Epithelial cell of proximal tubule (primary cell): ENCODE results near the gene DPYSL3. TPM values are rescaled to one million over a fixed set of nuclear protein-coding genes. Genes with fewer than 3 reads are reported as not detected.

Source experiments
- DNase-seq: peaks from one replicate; pipeline ENCODE4 v3.0.0-alpha.2; 2011; ENCODE audit warnings: low read depth
- H3K4me3 ChIP-seq: 2 replicates; pipeline ENCODE4 v1.5.1; 2011; ENCODE audit warnings: low read depth, mild to moderate bottlenecking, low read length
- CTCF ChIP-seq: conservative IDR thresholded peaks from 2 replicates; pipeline ENCODE4 v1.5.1; 2012; ENCODE audit warnings: low read depth, mild to moderate bottlenecking, low read length
- total RNA-seq: library from RNA; depleted of rRNA; stranded (reverse); fragments of >200 nt; gene quantifications from 2 replicates; pipeline ENCODE4 v1.2.3, GENCODE V29; 2015

DPYSL3 gene
- total RNA-seq, 1 donor from 2014 or later: 38.3 TPM

GRCh38 chr5:147415651-147416050 lies 94.2 kb downstream of the DPYSL3 start:
- no peak for TF ChIP-seq CTCF
- no peak for DNase-seq
- no peak overlapping the region for H3K4me3 ChIP-seq

- no peak for TF ChIP-seq CTCF
- H3K4me3 ChIP-seq: no peak overlapping the region
- no peak for DNase-seq
Observed at GRCh38 chr5:147413266-147413665, 96.6 kb downstream of the DPYSL3 start.

GRCh38 chr5:147412561-147412960 lies 97.3 kb downstream of the DPYSL3 start:
- TF ChIP-seq CTCF: no peak
- no peak for DNase-seq
- H3K4me3 ChIP-seq: no peak overlapping the region

GRCh38 chr5:147411359-147412319 lies 98.2 kb downstream of the DPYSL3 start:
- no peak for DNase-seq
- no peak overlapping the region for H3K4me3 ChIP-seq
- TF ChIP-seq CTCF: no peak

GRCh38 chr5:147410496-147411358 lies 99.1 kb downstream of the DPYSL3 start:
- TF ChIP-seq CTCF: no peak
- no peak overlapping the region for H3K4me3 ChIP-seq
- DNase-seq: no peak

- DNase-seq: no peak
- no peak for TF ChIP-seq CTCF
- no peak overlapping the region for H3K4me3 ChIP-seq
Observed at GRCh38 chr5:147408980-147409379, 100.9 kb downstream of the DPYSL3 start.
